ENCODE results near the gene DHX40. TPM values are rescaled to one million over a fixed set of nuclear protein-coding genes. Genes with fewer than 3 reads are reported as not detected.

Gene DHX40
- total and polyA plus RNA-seq, 10 donors: 9.3 to 33.5 (median 25.4) TPM

GRCh38 chr17:59534583-59534982 lies 30.8 kb upstream of the DHX40 start:
- DNase-seq: no peak
- Histone ChIP-seq H3K9me3 (no peaks in the 10 kb centered on the region), H3K4me3 (no peak overlapping the region), H3K27ac (no peak overlapping the region), H3K36me3 (no peaks in the 10 kb centered on the region), H3K4me1 (peaks cover 0 to 12% (median 0%) of the 10 kb centered on the region in 6 donors), H3K27me3 (replicated peaks in 1 of 7) (no peaks in the 10 kb centered on the region)
- intact Hi-C loops (cut with DNase I; ENCODE audit: low total_unique reads): no loop called here
- TF ChIP-seq CTCF (IDR thresholded peaks at IDR 0.05 in 8 of 11, conservative IDR thresholded peaks at IDR 0.05 in 3 of 11) (no peak), POLR2A (IDR thresholded peaks at IDR 0.05) (no peak), POLR2AphosphoS5 (IDR thresholded peaks at IDR 0.05) (no peak)
- 42 to 78% (median 66%) methylated on average over 1 of the region's 1 CpG for WGBS, 5 donors

GRCh38 chr17:59538195-59538909 lies 27.1 kb upstream of the DHX40 start:
- H3K36me3 ChIP-seq: no peaks in the 10 kb centered on the region
- no peaks in the 10 kb centered on the region for H3K27me3 ChIP-seq (replicated peaks in 1 of 7)
- intact Hi-C loops (cut with DNase I; ENCODE audit: low total_unique reads): no loop called here
- no peaks in the 10 kb centered on the region for H3K9me3 ChIP-seq
- no peak for DNase-seq
- no peak for TF ChIP-seq CTCF (IDR thresholded peaks at IDR 0.05 in 8 of 11, conservative IDR thresholded peaks at IDR 0.05 in 3 of 11)
- TF ChIP-seq POLR2A (IDR thresholded peaks at IDR 0.05): no peak
- no peak for TF ChIP-seq POLR2AphosphoS5 (IDR thresholded peaks at IDR 0.05)
- H3K27ac ChIP-seq: no peak overlapping the region
- peaks cover 0 to 13% (median 0%) of the 10 kb centered on the region in 6 donors for H3K4me1 ChIP-seq
- no peak overlapping the region for H3K4me3 ChIP-seq

GRCh38 chr17:59542960-59543635 lies 22.3 kb upstream of the DHX40 start:
- Histone ChIP-seq H3K9me3 (no peaks in the 10 kb centered on the region), H3K27ac (no peak overlapping the region), H3K27me3 (replicated peaks in 1 of 7) (no peaks in the 10 kb centered on the region), H3K4me3 (no peak overlapping the region), H3K4me1 (peaks cover 0 to 13% (median 0%) of the 10 kb centered on the region in 6 donors), H3K36me3 (no peaks in the 10 kb centered on the region)
- TF ChIP-seq CTCF (IDR thresholded peaks at IDR 0.05 in 8 of 11, conservative IDR thresholded peaks at IDR 0.05 in 3 of 11) (no peak), POLR2A (IDR thresholded peaks at IDR 0.05) (no peak), POLR2AphosphoS5 (IDR thresholded peaks at IDR 0.05) (no peak)
- DNase-seq: no peak
- 54 to 68% (median 66%) methylated on average over 8 of the region's 8 CpGs for WGBS, 5 donors
- intact Hi-C loops (cut with DNase I; ENCODE audit: low total_unique reads): no loop called here

- H3K4me3 ChIP-seq: no peak overlapping the region
- intact Hi-C loops (cut with DNase I; ENCODE audit: low total_unique reads): no loop called here
- no peaks in the 10 kb centered on the region for H3K36me3 ChIP-seq
- TF ChIP-seq POLR2A (IDR thresholded peaks at IDR 0.05) (no peak), POLR2AphosphoS5 (IDR thresholded peaks at IDR 0.05) (no peak), CTCF (IDR thresholded peaks at IDR 0.05 in 8 of 11, conservative IDR thresholded peaks at IDR 0.05 in 3 of 11) (no peak)
- no peak overlapping the region for H3K27ac ChIP-seq
- no peaks in the 10 kb centered on the region for H3K9me3 ChIP-seq
- 86 to 100% (median 96%) methylated on average over 1 of the region's 1 CpG for WGBS, 5 donors
- H3K27me3 ChIP-seq (replicated peaks in 1 of 7): no peaks in the 10 kb centered on the region
- H3K4me1 ChIP-seq: peaks cover 0 to 13% (median 0%) of the 10 kb centered on the region in 6 donors
- DNase-seq: no peak
Observed at GRCh38 chr17:59545942-59546341, 19.5 kb upstream of the DHX40 start.
